ENCODE measurements around the gene RTCA. TPM values are rescaled to one million over a fixed set of nuclear protein-coding genes. Genes with fewer than 3 reads are reported as not detected.

Gene RTCA
- total RNA-seq, 1 experiment from 2014 or later, result 33.6 TPM

GRCh38 chr1:100279358-100279923 is 13.4 kb downstream of the RTCA start:
- no CpG with 5 or more reads among the region's 3 CpGs for WGBS (ENCODE audit: extremely low coverage, insufficient read length, low lambda C conversion rate)

More at GRCh38 chr1:100279358-100279923, 13.4 kb downstream of the RTCA start:
- Mint-ChIP-seq H3K36me3 (ENCODE audit: insufficient read depth in 1 of 3, low read depth in 3 of 3) (peaks cover 36 to 68% (median 64%) of the 10 kb centered on the region in 3 experiments; a peak in 6 of 7 replicates), H3K9me3 (no peaks in the 10 kb centered on the region), H3K27me3 (ENCODE audit: low read depth) (no peaks in the 10 kb centered on the region), H3K27ac (no peak overlapping the region), H3K4me1 (no peaks in the 10 kb centered on the region), H3K4me3 (no peak overlapping the region)
- Histone ChIP-seq H3K27ac (ENCODE audit: insufficient read length, low read depth, low read length) (no peak overlapping the region), H3T11ph (ENCODE audit: low read length) (no peak overlapping the region), H3K27me3 (ENCODE audit: insufficient read depth, low read length) (no peaks in the 10 kb centered on the region), H3K79me2 (ENCODE audit: insufficient read depth, low read length) (no peaks in the 10 kb centered on the region), H3K23ac (ENCODE audit: insufficient read length, low read depth, low read length) (no peak overlapping the region), H3K14ac (ENCODE audit: insufficient read depth, low read length) (no peak overlapping the region), H3K79me1 (ENCODE audit: insufficient read depth, low read depth, low read length, poor library complexity, severe bottlenecking) (no peaks in the 10 kb centered on the region), H3K23me2 (ENCODE audit: insufficient read length, low read depth, low read length, poor library complexity, severe bottlenecking) (no peaks in the 10 kb centered on the region), H3K18ac (ENCODE audit: insufficient read length, low read depth, low read length) (no peak overlapping the region), H3K9ac (ENCODE audit: extremely low read depth, insufficient read length, low read length) (no peak overlapping the region), H3K4ac (ENCODE audit: low read depth, low read length) (no peak overlapping the region), H3K56ac (ENCODE audit: insufficient read length, low read depth, low read length) (no peak overlapping the region), H3K9me3 (ENCODE audit: control insufficient read depth, low read depth, low read length) (no peaks in the 10 kb centered on the region), H4K20me1 (ENCODE audit: control insufficient read depth, insufficient read depth, insufficient read length) (no peaks in the 10 kb centered on the region), H4K8ac (replicated peaks; ENCODE audit: insufficient read length, low read depth, low read length) (no peak overlapping the region), H4K91ac (ENCODE audit: insufficient read length, low read depth, low read length) (no peak overlapping the region), H2BK12ac (ENCODE audit: insufficient read length, low read depth, low read length) (no peak overlapping the region), H3K4me2 (ENCODE audit: insufficient read depth, insufficient read length, low read length) (no peak overlapping the region), H2BK15ac (ENCODE audit: low read depth, low read length) (no peak overlapping the region), H2BK5ac (ENCODE audit: insufficient read length, low read length) (no peak overlapping the region), H2AFZ (ENCODE audit: low read length) (no peak overlapping the region), H3K4me1 (ENCODE audit: insufficient read depth, low read length) (no peaks in the 10 kb centered on the region), H2BK120ac (ENCODE audit: low read depth, low read length, poor library complexity, severe bottlenecking) (no peak overlapping the region), H2AK5ac (ENCODE audit: insufficient read length, low read length) (no peak overlapping the region), H2BK20ac (ENCODE audit: low read depth, low read length, poor library complexity, severe bottlenecking) (no peak overlapping the region), H4K5ac (ENCODE audit: insufficient read length, low read depth, low read length) (no peak overlapping the region)
- TF ChIP-seq, protein P1, sequence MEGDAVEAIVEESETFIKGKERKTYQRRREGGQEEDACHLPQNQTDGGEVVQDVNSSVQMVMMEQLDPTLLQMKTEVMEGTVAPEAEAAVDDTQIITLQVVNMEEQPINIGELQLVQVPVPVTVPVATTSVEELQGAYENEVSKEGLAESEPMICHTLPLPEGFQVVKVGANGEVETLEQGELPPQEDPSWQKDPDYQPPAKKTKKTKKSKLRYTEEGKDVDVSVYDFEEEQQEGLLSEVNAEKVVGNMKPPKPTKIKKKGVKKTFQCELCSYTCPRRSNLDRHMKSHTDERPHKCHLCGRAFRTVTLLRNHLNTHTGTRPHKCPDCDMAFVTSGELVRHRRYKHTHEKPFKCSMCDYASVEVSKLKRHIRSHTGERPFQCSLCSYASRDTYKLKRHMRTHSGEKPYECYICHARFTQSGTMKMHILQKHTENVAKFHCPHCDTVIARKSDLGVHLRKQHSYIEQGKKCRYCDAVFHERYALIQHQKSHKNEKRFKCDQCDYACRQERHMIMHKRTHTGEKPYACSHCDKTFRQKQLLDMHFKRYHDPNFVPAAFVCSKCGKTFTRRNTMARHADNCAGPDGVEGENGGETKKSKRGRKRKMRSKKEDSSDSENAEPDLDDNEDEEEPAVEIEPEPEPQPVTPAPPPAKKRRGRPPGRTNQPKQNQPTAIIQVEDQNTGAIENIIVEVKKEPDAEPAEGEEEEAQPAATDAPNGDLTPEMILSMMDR (conservative IDR thresholded peaks at IDR 0.05), result no peak
- no peak for DNase-seq
